Measurements from ENCODE around the gene SP8.

The SP8 gene

DNA sequence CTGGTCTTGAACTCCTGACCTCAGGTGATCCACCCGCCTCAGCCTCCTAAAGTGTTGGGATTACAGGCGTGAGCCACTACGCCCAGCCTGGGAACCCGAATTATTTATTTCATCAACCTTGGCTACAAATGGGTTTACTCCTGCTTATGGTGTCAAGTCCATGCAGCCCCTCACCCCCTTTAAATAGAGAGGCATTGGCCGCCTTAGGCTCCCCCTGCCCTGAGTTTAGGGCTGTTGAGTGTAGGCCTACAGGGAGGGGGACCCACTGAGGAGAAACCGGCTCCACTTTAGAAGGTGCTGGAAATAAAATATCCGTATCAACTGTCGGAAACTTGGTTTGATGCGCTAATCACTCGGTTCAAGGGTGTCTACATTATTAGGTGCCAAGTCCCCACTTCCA, 8.7 kb upstream of the SP8 start:
- in situ Hi-C loops (cut with MboI; ENCODE audit: low sequenced_read_pairs): no loop called here

DNA sequence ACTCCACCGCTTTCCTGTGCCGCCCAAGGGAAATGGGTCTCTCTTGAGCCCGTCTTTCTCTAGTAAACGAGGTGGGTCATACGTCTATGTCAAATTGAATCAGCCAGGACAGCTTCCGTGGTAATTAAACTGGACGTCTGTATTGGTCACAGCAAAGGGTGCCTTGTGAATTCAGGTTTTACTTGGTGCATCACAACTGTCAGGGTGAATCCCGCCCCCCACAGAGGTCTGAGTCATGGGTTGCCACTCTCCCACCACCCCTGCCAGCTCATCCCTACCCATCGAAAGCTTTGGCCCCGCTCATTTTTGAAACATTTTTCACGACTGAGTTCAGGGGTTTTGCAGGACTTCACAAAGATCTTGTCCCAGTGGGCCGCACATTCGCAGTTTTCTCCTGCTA, 8.0 kb upstream of the SP8 start:
- in situ Hi-C loops (cut with MboI; ENCODE audit: low sequenced_read_pairs): no loop called here

DNA sequence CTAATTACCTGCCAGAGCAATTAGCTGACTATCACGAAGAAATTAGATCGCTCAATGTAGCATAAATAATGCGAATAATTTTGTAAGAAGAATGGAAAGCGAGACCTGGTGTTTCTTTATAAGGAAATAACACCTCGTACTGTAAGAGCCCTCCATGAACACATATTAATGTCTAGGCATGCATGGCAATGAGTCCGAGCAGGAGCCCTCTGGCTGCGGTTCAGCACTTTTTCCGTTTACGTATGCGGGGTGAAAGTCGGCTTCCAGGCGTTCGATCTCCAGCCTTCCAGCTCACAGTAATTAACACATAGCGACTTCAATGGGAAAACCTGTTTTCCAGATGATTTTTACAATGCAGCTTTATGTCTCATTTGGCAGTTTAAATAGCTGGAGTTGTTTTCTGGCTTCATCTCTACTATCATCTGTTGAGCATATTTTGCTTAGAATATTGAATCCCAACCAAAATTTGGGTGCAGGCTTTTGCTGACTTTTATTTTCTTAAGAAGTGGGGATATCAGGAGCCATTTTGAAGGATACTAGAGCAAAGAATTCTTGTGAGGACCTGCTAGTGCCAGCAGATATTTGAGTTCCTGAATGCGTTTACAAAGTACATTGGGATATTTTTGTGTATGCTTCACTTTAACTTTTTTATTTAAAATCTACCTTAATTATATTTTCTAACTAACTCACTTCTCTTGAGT, 7.2 kb upstream of the SP8 start:
- in situ Hi-C loops (cut with MboI; ENCODE audit: low sequenced_read_pairs): no loop called here

DNA sequence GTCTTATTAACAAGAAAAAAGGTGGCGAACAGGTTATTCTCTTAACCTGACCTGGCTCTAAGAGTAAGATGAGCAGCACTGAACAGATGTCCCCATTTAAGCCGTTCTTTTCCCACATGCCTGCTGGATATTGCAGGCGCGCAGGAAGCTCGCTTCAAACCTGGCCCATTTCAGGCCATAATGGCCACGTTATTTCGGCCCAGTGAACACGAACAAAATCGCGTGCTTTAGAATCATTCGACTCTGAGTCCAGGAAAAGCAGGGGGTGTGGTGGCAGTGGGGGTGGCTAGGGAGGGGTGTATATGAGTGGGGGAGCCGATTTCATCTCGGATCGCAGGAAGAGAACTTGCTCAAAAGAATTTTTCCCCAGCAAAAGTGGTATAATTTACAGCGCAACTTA, 6.6 kb upstream of the SP8 start:
- in situ Hi-C loops (cut with MboI; ENCODE audit: low sequenced_read_pairs): no loop called here

DNA sequence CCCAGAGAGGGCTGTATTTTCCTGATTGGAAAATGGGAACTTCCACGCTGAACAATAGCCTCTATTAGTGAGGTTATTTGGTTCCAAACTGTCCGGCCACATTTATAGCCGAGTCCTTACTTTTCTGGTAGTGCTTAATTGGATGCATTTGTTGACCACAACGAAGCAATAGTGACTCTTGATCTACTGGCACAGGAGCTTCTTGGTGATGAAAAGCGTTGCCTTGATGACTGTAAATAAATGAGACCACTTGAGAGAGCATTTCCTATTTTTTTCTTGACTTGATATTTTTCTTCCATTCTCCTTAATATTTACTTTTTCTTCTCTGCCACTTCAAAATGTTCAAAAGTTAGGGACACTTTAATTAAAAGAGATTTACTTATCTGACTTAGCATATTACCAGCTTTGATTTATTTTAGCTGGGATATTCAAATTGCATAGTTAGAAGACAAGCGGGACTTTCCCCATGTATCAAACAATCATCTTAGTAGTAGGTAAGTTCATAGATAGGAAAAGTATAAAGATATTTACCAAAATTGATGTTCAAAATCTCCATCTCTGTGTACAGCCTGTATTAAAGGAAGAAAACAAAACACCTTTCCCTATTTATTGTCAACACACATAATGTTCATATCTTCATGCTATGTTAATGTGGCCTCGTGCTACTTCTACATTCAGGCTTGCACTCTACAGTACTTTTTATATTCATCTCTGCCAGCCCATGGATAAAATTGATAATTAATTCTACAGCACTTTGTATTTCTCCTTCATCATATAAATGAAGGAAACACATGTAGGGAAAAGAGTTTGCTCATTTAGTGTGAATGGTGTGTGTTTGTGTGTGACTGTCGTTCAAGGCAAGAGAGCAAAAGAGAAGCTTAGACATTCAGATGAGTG, 5.1 kb upstream of the SP8 start:
- in situ Hi-C loops (cut with MboI; ENCODE audit: low sequenced_read_pairs): no loop called here

DNA sequence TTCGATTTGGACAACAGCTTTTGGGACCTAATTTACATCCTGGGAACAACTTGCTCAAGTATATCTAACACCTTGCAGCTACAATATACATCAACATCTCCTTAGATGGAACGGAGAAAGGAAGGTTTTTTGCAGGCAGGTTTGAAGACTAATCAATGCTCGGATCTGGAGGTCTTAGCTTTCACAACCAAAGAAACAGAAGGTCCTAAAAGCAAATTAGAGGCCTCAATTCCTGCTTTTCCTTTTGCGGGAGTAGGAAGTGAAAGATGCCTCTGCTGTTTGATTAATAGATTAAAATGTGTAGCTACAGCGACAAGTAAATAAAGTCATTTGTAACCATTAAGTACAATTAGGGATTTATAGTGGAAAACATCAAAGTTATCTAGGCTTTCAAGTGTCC, 3.7 kb upstream of the SP8 start:
- in situ Hi-C loops (cut with MboI; ENCODE audit: low sequenced_read_pairs): no loop called here

DNA sequence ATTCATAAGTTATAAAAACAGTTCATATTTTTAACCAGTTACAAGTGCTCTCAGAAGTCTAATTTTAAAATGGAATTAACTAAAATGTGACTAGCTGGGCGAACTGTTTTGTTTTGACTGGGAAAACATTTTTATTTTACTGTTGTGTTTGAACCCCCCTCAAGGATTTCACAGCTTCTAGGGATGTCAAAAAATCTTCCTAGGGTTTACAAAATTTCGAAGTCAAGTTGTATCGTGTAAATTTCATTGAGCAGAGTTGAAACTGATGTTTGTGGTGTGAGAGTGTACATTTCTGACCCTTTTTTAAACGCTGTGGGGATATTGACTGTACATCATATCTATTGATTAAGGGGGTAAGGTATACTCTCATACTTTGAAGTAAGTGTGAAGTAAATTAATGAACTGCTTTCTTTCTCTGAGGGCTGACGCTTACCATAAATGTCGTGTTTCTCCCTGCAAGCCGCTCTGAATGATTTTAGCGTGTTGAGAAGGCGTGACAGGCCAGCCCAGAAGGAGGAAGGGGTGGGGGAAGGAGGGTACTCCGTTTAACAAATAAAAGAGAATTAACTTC, 1.8 kb upstream of the SP8 start:
- in situ Hi-C loops (cut with MboI; ENCODE audit: low sequenced_read_pairs): no loop called here

DNA sequence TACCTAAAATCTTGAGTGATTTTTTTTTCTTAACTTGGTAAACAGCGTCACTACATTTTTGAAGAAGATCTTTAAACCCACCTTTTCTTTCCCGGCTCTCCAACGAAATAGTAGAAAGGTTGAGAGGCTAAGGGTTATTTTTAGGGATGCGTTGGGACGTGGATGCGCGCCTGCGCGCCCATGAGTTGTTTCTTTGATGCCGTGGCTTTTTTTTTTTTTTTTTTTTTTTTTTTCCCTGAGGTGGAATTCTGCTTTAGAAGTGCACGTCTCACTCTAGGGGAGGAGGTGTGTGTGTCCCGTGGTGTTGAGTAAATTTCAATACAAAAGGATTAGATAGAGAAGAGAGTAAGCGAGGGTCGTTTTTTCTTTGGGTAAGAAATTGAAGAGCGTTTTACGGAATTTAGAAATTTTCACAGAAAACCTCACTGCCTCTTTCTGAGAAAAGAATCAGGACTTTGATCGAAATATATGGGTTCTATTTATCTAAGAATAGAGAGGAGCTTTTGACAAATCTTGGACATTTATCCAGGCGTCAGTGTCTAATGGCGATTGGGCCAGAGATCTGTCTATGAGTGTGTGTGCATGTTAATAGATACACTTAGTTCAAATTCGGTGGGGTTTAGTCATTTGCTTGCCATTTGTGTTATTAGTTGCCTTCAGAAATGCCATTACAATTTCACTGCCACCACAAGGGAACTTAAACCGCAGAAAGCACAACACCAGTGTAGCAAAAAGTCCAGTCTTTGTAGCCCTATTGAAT, 1.2 kb upstream of the SP8 start:
- in situ Hi-C loops (cut with MboI; ENCODE audit: low sequenced_read_pairs): no loop called here

DNA sequence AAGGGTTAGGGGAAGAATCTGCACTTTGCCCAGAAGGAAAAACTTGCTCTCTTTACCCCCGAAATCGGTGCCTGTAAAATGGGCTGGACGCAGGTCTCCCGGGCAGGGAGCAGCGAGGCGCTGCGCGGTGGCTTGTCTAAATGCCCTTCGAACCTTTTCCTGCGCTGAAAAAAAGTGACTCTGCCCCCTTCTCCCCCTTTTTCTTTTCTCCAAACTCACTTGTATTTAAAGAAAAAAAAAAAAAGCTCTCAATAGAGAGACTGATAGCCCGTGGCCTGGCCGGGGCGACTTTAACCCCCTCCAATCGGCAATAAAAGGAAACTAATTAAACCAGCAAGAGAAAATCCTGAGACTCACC, 286 bp downstream of the SP8 start:
- in situ Hi-C loops (cut with MboI; ENCODE audit: low sequenced_read_pairs): no loop called here

DNA sequence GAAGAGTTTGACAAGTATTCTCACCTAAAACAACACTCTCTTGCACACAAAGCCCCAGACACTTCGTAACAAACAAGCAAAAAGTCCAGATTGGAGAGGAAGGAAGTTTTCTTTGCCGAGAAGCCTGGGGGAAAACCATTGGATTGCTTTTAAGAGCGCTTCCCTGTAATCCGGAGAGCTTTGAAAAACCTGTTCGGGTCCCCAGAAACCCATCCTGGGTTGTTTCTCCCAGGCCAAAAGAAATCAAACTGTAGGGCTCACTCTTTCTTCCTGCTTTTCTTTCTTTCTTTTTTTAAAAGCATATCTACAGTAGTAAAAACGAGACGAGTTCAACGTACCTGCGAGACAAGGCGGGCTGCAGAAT, 655 bp downstream of the SP8 start:
- in situ Hi-C loops (cut with MboI; ENCODE audit: low sequenced_read_pairs): no loop called here

DNA sequence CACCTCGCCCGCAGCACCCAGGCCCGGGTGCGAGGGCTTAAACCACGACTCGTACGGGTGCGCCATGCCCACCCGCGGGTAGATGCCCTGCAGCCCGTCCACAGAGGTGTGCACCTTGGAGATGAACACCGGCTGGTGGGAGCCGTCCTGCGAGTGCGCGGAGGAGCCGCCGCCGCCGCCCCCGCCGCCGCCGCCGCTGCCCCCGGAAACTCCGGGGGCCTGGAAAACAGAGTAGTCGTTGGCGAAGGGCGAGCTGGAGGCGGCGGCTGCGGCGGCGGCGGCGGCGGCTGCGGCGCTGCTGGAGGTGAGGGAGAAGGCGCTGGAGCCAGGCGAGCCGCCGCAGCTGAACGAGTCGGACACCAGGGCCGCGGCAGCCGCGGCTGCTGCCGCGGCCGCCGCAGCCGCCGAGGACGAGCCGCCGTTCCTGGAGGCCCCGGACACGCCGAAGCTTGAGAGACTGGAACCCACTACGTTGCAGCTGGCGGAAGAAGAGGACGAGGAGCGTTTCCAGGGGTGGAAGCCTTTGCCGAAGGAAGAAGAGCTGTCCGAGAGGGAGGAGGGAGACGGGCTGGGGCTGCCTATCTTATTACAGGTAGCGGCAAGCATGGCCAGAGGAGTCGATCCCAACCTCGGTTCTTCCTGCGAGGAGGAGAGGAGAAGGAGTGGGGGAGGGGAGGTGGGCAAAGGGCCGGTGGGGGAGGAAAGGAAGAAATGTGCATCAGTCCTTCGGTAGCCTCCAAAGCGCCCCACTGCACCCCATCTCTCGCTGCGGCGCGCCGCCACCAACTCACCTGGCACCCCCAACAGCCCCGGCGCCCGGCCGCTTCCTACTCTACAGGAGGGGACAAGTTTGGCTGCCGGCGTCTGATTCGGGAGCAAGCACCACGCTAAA, 1.3 kb downstream of the SP8 start:
- in situ Hi-C loops (cut with MboI; ENCODE audit: low sequenced_read_pairs): no loop called here

DNA sequence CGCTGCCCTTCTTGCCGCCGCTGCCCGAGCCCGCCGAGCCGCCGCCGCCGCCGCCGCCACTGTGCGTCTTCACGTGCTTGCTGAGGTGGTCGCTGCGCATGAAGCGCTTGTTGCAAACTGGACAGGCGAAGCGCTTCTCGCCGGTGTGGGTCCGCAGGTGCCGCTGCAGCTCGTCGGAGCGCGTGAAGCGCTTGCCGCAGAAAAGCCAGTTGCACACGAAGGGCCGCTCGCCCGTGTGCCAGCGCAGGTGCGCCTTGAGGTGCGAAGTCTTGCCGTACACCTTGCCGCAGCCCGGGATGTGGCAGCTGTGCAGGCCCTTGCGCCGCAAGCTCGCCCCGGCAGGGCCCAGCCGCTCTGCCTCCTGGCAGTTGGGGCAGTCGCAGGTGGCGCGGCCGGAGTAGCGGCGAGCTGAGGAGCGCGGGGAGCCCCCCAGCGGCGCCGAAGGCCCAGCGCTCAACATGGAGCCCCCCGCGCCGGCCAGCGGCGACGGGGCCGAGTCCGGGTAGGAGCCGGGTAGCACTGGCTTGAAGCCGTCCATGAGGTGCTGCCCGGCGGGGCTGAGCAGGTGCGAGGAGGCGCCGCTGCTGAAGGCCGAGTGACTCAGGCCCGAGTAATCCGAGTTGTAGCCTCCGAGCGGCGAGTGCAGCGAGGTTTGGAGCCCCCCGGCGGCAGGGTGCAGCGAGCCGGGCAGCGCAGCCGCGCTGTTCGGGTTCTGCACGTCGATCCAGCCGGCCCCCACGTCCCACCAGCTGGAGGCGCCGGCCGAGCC, 2.1 kb downstream of the SP8 start:
- in situ Hi-C loops (cut with MboI; ENCODE audit: low sequenced_read_pairs): no loop called here

DNA sequence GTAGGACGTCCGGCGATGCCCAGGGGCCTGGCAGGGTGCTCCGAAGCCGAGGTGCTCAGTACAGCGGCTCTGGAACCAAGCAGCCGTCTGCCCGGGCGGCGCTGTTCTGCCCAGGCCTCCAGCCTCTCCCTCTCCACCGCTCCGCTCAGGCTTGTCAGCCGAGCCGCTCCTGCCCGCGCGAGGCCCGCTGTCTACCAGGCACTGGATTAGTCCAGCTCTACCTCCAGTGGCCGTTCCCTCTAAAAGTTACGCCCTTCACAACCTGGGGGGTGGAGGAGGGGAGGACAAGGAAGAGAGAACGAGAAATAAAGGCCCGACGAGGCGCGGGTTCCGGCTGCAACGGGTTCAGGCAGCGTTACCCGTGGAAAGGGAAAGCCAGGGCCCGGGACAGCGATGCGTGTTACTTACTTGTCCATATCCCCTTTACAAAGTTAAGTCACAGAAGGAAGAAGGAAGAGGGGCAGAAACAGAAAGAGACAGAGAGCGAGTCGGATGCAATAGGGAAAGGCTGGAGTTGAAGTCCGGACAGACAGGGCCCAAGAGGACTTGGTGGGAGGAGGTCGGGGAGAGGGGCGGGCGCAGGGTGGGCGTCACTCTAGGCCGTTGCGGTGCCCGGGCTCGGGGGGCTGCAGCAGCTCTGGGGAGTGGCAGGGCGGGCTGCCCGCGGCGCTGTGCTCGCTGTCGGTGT, 2.8 kb downstream of the SP8 start:
- in situ Hi-C loops (cut with MboI; ENCODE audit: low sequenced_read_pairs): no loop called here

DNA sequence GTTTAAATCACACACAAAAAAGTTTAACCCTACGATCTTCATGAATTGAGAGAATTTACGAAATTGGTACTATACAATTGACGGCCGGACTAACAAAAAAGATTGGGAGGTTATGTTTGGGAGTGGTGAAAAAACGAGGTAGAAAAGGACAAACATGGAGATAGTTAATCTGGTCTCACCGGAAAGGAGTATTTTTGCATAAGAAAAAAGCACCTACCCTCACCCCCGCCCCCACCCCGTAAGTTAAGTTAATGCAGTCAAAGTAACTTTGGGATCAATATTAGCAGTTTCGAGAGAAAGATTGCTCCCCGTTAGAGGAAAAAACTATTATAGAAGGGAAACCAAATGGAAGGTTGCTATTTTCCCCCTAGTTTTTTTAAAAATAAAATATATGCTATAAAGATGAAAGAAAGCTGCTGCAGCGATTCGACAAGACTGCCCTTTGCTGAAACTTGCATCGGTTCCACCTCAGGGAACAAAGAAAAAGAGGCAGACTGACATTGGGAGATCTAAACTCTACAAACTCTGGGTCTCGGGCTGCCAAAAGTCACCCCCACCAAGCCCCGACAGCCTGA, 3.5 kb downstream of the SP8 start:
- in situ Hi-C loops (cut with MboI; ENCODE audit: low sequenced_read_pairs): no loop called here

DNA sequence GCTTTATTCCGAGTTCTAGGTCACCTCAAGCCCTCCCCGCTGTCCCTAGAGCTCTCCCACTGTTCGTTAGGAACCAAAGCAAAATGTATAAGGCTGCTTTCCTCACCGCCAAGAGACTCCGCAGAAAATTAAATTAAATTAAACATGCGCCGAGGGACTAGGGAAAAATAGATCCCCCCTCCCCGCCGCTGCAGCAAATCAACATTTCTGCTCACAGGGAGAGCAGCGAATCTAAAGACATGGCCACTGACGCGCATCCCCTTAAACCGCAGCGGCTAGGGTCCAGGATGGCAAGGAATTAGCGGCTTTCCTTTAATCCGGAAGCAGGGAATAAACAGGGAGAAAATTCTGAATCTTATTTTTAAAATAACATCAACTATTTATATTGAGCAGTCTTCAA, 7.6 kb downstream of the SP8 start:
- in situ Hi-C loops (cut with MboI; ENCODE audit: low sequenced_read_pairs): no loop called here

DNA sequence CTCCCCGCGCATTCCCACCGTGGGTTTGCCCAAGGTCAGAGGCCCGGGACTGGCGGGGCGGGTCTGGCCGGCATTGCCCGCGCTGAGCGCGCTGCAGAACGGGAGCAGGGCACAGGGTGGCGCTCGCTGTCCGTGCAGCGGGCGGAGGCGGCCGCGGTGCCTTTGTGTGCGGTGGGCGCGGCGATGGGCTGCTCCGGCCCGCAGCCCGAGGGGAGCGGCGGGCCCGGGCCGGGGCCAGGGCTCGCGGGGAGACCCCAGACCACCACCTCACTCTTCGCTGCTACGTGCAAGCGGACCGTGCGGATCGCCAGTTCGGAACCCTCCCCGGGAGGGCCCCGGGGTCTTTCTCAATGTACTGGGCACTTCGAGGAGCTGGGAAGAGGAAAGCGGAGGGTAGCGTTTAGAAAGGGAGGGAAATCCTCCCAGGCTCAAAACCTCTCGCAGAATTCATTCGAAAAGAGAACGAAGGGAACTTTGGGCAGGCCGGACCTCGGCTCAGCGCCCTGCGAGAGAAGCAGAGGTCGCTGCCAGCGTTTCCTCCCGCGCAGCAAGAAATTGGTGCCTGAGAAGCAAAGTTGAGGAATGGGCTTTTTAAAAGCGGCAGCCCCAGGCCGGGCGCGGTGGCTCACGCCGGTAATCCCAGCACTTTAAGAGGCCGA, 8.5 kb downstream of the SP8 start:
- in situ Hi-C loops (cut with MboI; ENCODE audit: low sequenced_read_pairs): no loop called here

DNA sequence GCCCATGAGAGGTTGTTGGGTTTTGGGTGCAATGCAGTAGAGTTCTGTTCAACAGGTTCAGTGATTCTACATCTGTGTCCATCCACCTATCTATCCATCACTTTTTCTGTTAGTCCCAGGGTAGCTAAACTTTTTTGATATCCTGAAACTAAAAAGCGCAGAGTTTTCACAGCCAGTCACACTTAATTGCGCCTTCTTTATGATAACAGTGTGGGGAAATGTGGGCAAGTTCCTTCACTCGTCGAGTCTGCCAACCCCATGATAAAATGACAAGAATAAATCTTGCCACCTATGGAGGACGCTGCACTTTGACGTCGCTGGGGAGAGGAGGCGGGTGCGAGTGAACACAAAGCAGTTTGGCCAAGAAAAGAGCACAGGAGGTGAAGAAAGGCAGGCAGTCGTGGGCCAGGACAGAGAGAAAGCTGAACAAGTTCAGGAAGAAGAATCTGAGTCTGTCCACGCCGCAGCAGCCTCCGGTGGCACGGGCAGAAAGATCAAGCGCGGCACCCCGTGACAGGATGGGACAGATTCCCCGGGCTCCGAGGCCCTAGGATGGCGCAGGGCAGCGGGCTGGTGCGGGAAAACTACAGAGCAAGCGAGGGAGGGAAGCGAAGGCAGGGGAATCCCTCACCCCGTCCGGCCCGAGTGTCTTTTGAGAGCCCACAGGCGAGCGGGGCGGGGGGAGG, 9.2 kb downstream of the SP8 start:
- in situ Hi-C loops (cut with MboI; ENCODE audit: low sequenced_read_pairs): no loop called here

DNA sequence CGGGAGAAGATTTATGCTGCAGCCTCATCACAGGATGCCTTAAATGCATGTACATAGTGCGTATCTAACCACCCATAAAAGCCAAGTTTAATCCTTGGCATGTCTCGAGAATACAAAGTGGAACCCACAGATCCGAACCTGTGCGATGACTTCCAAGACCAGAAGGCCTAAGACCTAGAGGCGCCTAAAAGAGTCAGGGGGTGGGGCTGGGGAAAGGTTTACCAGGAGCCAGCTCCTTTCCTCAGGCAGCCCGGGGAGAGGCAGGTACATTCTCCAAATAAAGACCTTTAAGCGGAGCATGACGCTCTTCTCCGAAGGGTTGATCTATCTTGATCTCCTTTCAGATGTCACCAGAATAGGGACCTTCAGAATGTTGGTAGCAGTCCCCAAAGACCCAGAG, 9.7 kb downstream of the SP8 start:
- in situ Hi-C loops (cut with MboI; ENCODE audit: low sequenced_read_pairs): no loop called here
